ENCODE data around the gene MYO16.
"Not testable (repeated sequence)": the region's sequence is repeated elsewhere in the genome, so short reads cannot be mapped to it uniquely, and the experiment has no call there.

Gene MYO16

DNA sequence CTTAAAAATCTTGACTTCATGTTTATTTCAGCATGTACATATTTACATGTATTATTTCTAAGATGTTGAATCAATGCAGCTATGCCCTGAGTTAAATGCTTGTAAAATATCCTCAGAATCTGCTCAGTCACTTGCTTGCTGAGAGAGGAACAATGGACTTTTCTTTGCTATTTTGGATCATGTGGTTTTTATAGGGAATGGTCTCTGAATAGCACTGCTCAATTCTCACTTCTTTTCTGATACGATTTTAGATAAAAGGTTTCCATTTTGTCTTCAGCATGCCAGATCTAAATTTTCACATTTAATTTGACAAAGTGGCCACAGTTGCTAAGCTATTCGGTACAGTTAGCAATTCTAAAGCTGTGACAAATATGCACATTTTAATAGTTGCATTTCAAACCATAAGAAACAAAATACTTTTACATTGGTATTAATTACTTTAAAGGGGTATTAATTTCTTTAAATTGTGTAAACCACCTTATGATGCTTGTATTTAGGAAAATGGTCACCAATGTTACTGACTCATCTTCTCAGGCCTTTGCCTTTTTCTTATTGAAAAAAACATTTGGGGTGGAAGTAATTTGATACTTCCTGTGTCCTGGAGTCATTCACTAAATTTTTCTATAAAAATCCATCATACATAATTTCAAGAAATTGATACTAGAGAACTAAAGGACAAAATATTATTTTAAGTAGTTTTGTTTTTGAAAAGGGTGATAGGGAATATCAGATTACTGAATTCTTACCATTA, 113.5 kb downstream of the MYO16 start:
- no peak for DNase-seq (ENCODE audit: low read depth)

GRCh38 chr13:108743522-108743921, 114.1 kb downstream of the MYO16 start:
- DNase-seq (ENCODE audit: low read depth), result no peak

DNA sequence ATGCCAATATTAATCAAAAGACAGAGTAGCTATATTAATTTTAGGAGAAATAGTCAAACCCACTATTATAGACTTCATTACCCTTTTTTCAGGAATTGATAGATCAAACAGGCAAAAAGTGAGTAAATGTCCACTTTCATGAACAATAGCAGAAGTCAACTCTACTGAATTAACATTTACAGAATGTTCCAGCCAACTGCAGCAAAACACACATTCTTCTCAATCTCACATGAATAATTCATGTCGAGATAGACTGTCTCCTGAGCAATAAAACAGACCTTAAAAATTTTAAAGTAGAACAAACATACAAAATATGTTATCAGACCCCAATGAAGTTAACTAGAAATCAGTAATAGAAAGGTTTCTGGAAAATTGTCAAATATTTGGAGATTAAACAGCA, 118.4 kb downstream of the MYO16 start:
- DNase-seq (ENCODE audit: low read depth), result no peak

GRCh38 chr13:108752276-108752675, 122.9 kb downstream of the MYO16 start:
- DNase-seq (ENCODE audit: low read depth), result no peak

GRCh38 chr13:108755083-108755482, 125.7 kb downstream of the MYO16 start:
- DNase-seq (ENCODE audit: low read depth), result no peak

DNA sequence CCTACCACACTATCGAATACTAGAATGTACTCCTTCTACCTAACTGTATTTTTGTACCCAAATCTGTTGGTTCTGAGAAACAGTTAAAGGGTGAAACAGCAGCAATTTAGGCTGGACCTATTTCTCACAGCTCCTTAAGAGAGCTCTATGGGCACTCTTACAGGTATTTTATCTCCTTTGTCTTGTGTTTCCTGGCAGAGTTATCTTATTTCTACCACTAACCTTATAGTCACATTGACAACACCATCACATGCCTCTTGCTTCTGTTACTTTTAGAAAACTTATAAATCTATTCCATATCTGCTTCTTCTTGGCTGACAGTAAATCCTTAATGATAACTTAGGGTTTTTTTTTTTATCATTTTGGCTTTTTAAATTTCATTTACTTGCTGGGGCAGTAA, 130.7 kb downstream of the MYO16 start:
- no peak for DNase-seq (ENCODE audit: low read depth)

DNA sequence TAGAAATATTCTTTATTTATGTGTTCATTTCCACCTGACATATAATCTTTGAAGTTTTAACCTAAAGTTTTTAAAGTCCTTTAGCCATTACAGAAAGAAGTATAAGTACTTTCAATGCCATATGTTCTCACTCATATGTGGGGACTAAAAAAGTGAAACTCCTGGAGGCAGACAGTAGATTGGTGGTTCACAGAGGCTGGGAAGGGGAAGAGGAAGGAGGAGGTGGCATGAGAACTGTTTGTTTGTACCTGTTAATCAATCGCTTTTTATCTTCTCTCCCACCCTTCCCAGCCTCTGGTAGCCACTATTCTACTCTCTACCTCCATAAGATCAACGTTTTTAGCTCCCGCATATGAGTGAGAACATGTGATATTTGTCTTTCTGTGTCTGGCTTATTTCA, 131.1 kb downstream of the MYO16 start:
- DNase-seq (ENCODE audit: low read depth), result no peak

- DNase-seq (ENCODE audit: low read depth), result no peak
These were observed 138.6 kb downstream of the MYO16 start for GRCh38 chr13:108768035-108768434.

GRCh38 chr13:108769213-108770070, 140.0 kb downstream of the MYO16 start:
- DNase-seq (ENCODE audit: low read depth), result no peak

- no peak for DNase-seq (ENCODE audit: low read depth)
These were observed 146.2 kb downstream of the MYO16 start for GRCh38 chr13:108775597-108775996.

DNA sequence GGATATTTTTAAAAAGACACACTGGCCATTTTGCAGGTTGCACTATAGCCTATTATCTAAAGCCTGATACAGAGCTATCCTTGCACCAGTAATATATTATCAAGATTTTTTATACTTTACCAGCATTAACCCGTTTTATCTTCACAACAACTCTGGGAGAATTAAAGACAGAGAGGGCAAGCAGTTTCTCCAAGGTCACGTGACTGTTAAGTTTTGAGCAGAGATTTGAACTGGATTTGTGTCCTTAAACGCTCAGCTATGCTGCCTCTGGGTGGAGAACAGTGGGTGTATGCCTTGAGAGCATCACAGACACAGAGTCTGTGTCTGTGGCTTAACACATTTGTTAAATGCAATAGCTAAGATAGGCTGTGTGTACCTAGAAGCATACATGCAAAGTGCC, 147.2 kb downstream of the MYO16 start:
- DNase-seq (ENCODE audit: low read depth), result no peak

- DNase-seq (ENCODE audit: low read depth), result no peak
These were observed 148.3 kb downstream of the MYO16 start for GRCh38 chr13:108777421-108778420.

DNA sequence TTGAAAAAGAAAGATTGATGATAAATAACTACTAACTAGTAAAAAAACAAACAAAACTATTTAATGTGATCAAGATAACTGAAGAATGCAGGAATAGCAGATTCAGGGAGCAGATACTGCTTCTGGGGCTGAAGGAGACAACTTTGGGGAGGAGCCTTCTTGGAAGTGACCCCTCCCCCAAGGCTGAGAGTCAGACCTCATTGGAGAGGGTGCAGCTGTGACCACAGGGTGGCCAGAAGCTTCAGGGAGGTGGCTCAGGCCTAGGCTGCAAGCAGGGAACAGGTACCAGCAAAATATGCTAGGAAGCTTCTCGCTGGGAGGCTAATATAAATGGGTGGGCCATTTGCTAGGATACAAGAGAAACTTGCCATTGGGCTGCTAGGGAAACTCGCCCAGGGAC, 149.9 kb downstream of the MYO16 start:
- no peak for DNase-seq (ENCODE audit: low read depth)

DNA sequence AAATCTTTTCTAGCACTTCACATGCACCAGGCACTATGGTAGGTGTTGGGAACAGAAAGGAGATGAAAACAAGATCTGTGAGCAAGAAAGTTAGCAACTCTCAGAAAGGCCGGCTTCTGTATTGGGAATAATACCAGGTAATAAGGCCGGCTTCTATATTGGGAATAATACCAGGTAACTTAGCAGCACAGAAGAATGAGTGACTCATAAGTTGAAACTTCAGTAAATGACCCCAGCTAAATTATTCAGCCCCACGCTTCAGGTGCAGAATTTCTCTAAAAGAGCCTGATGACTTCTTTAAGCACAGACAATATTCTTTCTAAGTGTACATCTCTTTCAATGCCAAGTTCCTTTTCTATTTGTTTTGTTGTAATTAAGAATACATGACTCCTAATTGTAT, 151.3 kb downstream of the MYO16 start:
- no peak for DNase-seq (ENCODE audit: low read depth)

GRCh38 chr13:108781312-108781711, 151.9 kb downstream of the MYO16 start:
- no peak for DNase-seq (ENCODE audit: low read depth)

- not testable (repeated sequence) for DNase-seq (ENCODE audit: low read depth)
These were observed 153.1 kb downstream of the MYO16 start for GRCh38 chr13:108782480-108782879.

DNA sequence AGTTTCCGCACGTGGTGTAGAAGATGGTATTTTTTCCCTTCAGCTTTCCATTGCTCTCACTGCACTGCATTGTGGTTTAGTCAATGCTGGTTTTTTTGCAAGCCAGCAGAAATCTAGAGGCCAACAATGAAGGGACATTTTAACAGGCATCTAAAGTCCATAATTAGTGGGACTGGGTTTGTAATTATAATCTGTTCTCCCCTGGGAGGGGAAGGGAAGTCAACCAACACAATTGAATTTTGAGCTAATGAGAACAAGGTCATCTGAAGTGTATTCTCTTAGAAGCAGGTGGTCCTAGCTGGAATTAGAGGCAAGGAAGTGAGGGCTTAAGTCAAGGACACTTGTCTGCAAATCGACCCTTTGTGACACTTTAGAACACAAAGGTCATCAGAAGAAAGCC, 156.4 kb downstream of the MYO16 start:
- DNase-seq (ENCODE audit: low read depth), result no peak

GRCh38 chr13:108786456-108787200, 157.2 kb downstream of the MYO16 start:
- DNase-seq (ENCODE audit: low read depth), result no peak

GRCh38 chr13:108787700-108788414, 158.4 kb downstream of the MYO16 start:
- no peak for DNase-seq (ENCODE audit: low read depth)

DNA sequence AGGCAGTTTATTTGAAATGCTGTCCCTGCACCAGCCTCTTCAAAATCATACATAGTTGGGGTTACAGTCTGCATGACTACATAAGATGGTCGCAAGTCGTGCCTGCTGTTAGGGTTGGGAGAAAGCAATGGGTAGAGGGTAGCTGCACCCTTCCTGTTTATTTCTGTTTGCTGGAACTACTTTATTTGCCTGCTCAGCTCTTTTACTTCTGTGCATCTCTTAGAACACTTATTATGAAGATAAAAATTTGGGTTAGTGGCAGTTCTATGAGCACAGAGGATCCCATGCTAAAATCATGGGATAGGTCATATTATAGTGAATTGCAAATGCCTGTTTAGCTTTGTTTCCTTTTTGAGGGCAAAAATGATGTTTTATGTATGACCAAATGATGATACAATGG, 160.1 kb downstream of the MYO16 start:
- no peak for DNase-seq (ENCODE audit: low read depth)

GRCh38 chr13:108795841-108796240, 166.4 kb downstream of the MYO16 start:
- DNase-seq (ENCODE audit: low read depth), result no peak

Measured in stimulated activated CD8-positive, alpha-beta memory T cell treated with anti-CD3 and anti-CD28 coated beads, Interleukin-4, amount 100 ng/mL, for 24 hours (primary cell).